Mesenteric fat pad (tissue), 1 donor: ENCODE data around the gene TRIM45. TPM values are rescaled to one million over a fixed set of nuclear protein-coding genes. Genes with fewer than 3 reads are reported as not detected.

Experiments used
- microRNA-seq: library from miRNA; unstranded; fragments of <30 nt; microRNA quantifications from one replicate; pipeline ENCODE4 v1.2.0, GENCODE V29; 2020; ENCODE audit warnings: borderline number of aligned reads
- total RNA-seq: library from RNA; stranded (reverse); fragmentation: NEBNext Ultra II Directional; extraction: Animal tissue kit (Norgen Biotek cat#: 25700); gene quantifications from one replicate; pipeline ENCODE4 v1.2.1, GENCODE V29; 2021
- donor health status: DM: yes; HTN: yes; CAD: no.

The TRIM45 gene
- total RNA-seq, 1 donor from 2014 or later: 0.64 TPM

Small RNAs within 50 kb of the gene (microRNA-seq; reads per million reads assigned to microRNA genes)
- gene MIR942: 11.6 reads per million, percentile 9 among the genes with 10 or more reads in this experiment

Other genes starting within 250 kb of the TRIM45 start
- gene PTGFRN, start 211.8 kb downstream of the TRIM45 start, total RNA-seq: 24.0 TPM
- 1.5 TPM for gene CD101, start 120.0 kb downstream of the TRIM45 start, total RNA-seq
- gene TTF2, start 61.4 kb downstream of the TRIM45 start, total RNA-seq: 15.1 TPM
- gene VTCN1, start 89.2 kb upstream of the TRIM45 start, total RNA-seq: not detected
- 40.9 TPM for gene MAN1A2, start 245.7 kb upstream of the TRIM45 start, total RNA-seq